Measurements from ENCODE around the gene LCN6.

LCN6 gene

DNA sequence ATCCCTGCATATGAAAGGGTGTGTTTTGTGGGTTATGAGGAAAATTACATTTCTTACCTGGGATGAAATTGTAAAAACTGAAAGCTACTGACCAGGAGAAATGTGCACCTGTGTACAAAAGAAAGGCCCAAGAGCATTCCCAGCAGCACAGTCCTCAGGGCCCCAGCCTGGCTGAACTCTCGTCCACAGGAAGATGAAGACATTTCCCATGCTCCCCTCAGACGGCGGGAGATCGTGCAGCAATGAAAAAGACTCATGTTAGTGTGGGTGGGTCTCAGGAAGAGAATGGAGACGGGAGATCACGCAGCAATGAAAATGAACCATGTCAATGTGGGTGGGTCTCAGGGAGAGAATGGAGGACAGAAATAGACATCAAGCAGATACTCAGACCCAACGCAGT, 28.6 kb upstream of the LCN6 start:
- no peak for DNase-seq (ENCODE audit: low read depth)
- H3K4me3 ChIP-seq (ENCODE audit: low read length), result no peak overlapping the region
- TF ChIP-seq, protein P1, sequence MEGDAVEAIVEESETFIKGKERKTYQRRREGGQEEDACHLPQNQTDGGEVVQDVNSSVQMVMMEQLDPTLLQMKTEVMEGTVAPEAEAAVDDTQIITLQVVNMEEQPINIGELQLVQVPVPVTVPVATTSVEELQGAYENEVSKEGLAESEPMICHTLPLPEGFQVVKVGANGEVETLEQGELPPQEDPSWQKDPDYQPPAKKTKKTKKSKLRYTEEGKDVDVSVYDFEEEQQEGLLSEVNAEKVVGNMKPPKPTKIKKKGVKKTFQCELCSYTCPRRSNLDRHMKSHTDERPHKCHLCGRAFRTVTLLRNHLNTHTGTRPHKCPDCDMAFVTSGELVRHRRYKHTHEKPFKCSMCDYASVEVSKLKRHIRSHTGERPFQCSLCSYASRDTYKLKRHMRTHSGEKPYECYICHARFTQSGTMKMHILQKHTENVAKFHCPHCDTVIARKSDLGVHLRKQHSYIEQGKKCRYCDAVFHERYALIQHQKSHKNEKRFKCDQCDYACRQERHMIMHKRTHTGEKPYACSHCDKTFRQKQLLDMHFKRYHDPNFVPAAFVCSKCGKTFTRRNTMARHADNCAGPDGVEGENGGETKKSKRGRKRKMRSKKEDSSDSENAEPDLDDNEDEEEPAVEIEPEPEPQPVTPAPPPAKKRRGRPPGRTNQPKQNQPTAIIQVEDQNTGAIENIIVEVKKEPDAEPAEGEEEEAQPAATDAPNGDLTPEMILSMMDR (conservative IDR thresholded peaks at IDR 0.05; ENCODE audit: low read length), result no peak

DNA sequence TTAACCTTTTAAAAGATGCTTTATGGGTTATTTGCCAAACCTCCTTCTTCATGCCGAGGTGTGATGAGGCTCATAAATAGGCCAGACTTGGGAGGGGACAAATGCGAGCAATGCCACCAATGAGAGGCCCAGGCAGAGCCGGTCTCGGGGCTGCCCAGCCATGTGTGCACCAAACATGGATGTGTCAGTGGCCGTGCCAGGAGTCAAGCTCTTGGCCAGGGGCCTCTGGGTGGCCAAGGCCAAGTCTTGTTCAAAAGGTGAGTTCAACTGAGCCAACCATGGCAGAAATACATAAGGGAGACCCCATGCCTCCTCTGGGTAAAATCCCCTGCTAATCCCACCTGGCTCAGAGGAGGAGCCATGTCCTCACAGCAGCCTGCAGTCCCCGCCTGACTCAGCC, 26.9 kb upstream of the LCN6 start:
- TF ChIP-seq, protein P1 (conservative IDR thresholded peaks at IDR 0.05; ENCODE audit: low read length), result no peak
- DNase-seq (ENCODE audit: low read depth), result no peak
- no peak overlapping the region for H3K4me3 ChIP-seq (ENCODE audit: low read length)

DNA sequence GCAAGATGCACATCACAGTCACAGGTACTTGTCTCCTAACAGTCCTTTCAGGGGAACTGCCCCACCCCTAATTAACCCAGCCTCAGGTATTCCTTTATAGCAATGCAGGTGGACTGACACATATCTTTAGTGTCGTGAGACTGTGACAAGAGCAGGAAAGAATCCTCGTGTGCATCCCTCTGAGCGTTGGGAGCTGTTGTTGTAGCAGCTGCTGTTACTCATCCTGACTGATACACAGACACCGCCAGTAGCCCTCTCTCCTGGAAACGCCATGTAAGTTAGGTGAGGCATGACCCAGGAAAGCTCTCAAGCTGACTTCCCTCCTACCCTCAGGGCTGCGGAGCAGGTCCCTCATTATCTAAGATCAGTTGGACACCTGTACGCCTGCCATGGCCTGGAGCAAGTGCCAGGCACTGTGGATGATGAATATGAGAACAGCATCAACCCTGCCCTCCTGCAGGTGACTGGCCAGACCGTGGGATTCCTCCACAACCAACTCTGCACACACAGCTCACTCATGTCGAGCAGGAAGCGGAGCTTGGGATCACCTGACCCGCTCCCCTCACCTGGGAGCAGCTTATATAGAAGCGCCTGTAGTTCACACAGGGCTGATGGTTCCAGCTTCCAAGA, 26.2 kb upstream of the LCN6 start:
- TF ChIP-seq, protein P1 (conservative IDR thresholded peaks at IDR 0.05; ENCODE audit: low read length), result no peak
- H3K4me3 ChIP-seq (ENCODE audit: low read length), result no peak overlapping the region
- no peak for DNase-seq (ENCODE audit: low read depth)

DNA sequence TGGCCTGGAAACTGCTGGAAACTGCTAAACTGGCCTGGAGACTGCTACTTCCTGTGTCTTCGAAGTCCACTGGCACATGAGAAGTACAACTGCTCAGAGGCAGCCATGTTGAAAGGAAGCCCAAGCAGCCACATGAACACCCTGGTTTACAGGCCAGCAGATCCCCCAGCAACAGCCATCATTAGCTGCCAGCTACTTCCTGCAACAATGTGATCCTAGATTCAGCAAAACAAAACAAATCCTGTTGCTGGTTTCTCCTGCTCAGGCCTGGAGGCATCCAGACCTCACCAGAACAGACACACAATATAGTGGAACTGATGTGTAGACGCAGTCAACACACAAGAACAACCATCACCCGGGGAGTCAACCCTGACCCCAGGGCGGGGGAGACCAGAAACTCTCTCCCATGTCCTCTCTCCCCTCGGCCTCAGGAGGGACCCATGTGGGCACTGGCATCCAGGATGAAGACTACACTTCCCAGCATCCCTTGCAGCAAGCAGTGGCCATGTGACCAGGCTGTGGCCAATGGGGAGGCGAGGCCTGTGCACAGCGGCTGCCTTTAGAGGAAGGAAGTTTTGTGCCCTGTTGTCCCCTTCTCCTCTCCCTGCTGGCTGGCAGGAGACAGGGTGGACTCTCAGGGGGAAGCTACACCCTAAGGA, 25.2 kb upstream of the LCN6 start:
- H3K4me3 ChIP-seq (ENCODE audit: low read length), result no peak overlapping the region
- TF ChIP-seq, protein P1 (conservative IDR thresholded peaks at IDR 0.05; ENCODE audit: low read length), result no peak
- DNase-seq (ENCODE audit: low read depth), result no peak

DNA sequence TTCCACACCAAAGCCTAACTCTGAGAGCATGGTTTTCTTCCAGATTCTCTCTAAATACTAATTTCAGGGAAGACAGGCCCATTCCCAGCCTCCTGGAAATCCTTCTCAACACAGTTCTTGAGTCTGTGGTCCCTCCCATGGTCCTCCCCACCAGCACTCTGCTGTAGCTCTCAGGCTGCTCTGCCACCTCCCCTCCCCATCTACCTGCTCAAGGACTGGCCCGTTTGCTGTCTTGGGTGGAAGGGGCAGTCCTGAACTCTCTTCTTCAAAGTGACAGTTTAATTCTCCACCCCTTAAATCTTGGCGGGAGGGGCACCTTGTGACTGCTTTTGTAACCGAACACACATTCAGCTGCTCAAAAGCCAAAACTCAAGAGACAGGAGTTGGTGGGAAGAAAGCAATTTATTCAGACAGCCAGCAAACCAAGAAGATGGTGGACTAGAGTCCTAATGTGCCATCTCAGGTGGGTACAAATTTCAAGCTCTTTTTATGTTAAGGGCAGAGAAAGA, 23.6 kb upstream of the LCN6 start:
- TF ChIP-seq, protein P1 (conservative IDR thresholded peaks at IDR 0.05; ENCODE audit: low read length), result no peak
- H3K4me3 ChIP-seq (ENCODE audit: low read length), result no peak overlapping the region
- DNase-seq (ENCODE audit: low read depth), result no peak

DNA sequence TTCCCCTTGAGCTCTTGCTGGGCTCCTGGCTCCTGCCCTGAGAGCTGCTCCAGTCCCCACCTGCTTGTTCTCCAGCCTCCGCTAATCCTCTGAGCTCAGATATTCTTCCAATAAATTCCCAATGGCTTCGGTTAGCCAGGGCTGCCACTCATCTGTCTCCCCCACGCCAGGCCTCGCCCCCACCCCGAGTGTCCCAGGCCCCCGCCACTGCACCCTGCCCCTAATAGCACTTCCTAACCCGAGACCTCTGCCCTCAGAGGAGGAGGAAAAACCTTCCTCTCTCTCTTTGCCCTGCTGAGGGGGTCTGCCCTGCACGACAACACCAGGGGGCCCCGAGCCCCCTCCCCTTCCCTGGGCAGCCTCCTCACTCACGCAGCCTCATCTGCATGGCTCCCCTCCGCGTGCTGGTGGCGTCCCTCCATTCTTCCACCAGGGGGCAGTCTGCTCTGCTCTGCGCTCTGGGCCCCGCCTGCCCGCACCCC, 21.4 kb upstream of the LCN6 start:
- DNase-seq (ENCODE audit: low read depth), result no peak
- TF ChIP-seq, protein P1 (conservative IDR thresholded peaks at IDR 0.05; ENCODE audit: low read length), result peak; percentile 44
- H3K4me3 ChIP-seq (ENCODE audit: low read length), result no peak overlapping the region

Measured in AG10803 (cell line).